Endothelial cell of hepatic sinusoid (primary cell): ENCODE measurements around the gene PLEKHH1.

ENCODE experiments used
- in situ Hi-C: cut with HindIII; loops from 2 replicates; pipeline ENCODE4 v1.10.0; 2017; ENCODE audit warnings: low sequenced_read_pairs

Gene PLEKHH1

GRCh38 chr14:67508956-67509355, 24.1 kb upstream of the PLEKHH1 start:
- in situ Hi-C loops, result no loop called here

- in situ Hi-C loops, result loop anchor here (5.0 kb wide), 1 partner anchor 78 kb away; no protein-coding TSS in a partner anchor
These were observed 23.0 kb upstream of the PLEKHH1 start for GRCh38 chr14:67510121-67510520.

DNA sequence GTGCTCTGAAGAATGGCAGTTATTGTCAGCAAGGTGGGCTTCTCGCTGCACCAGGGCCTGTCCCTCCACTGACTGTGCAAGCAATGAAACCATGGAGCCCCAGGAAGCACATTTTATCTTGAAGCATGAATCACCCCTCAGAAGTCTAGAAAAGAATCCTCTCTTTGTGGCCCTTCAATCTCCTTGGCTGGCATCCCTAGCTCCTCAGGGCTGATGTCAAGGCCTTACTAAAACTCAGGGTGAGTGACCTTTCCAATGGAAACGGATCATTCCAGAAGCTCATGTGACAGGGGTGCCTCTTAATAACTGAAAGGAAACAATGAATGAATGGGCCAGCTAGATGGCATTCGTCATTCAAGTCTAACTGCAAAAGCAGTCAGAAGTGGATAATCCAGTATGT, 22.3 kb upstream of the PLEKHH1 start:
- in situ Hi-C loops, result loop anchor here (5.0 kb wide), 1 partner anchor 79 kb away; no protein-coding TSS in a partner anchor

- in situ Hi-C loops, result loop anchor here (5.0 kb wide), 1 partner anchor 80 kb away; no protein-coding TSS in a partner anchor
These were observed 20.4 kb upstream of the PLEKHH1 start for GRCh38 chr14:67512463-67513310.

- in situ Hi-C loops, result loop anchor here (5.0 kb wide), 1 partner anchor 81 kb away; no protein-coding TSS in a partner anchor
These were observed 19.4 kb upstream of the PLEKHH1 start for GRCh38 chr14:67513631-67514108.

- in situ Hi-C loops, result loop anchor here (5.0 kb wide), 1 partner anchor 82 kb away; no protein-coding TSS in a partner anchor
These were observed 18.9 kb upstream of the PLEKHH1 start for GRCh38 chr14:67514203-67514607.

DNA sequence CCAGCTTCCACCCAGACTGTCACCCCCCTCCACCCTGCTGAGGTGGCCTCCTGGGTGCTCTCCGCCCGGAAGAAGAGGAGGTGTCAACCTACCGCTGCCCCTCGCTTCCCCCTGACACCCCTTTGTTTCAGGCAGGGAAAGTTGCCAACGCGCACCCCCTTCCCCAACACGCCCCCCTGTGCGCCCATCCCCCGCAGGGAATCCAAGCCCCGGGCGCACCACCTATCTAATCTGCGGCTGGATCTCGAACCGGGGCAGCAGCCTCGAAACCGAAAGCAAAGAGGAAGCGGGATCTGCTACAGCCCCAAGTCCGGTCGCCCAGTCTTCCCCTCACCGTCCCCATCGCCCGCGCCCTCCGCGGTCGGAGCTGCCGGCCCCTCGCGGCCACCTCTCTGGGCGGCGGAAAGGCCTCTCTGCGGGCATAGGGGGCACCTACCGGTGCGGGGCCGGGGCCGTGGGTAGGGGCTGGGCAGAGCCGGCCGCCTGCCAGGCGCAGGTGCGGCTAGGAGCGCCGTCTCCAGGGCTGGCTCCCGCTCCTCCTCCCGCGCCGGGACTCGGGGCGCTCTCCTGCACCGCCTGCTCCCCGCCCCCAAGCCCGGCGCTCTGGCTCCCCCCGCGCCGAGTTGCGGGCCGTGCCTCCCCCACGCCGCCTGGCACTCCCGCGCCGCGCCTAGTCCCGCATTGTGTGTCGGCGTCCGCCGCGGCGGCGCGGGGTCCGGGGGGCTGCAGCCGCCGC, 18.3 kb upstream of the PLEKHH1 start:
- in situ Hi-C loops, result loop anchor here (5.0 kb wide), 1 partner anchor 83 kb away; no protein-coding TSS in a partner anchor

DNA sequence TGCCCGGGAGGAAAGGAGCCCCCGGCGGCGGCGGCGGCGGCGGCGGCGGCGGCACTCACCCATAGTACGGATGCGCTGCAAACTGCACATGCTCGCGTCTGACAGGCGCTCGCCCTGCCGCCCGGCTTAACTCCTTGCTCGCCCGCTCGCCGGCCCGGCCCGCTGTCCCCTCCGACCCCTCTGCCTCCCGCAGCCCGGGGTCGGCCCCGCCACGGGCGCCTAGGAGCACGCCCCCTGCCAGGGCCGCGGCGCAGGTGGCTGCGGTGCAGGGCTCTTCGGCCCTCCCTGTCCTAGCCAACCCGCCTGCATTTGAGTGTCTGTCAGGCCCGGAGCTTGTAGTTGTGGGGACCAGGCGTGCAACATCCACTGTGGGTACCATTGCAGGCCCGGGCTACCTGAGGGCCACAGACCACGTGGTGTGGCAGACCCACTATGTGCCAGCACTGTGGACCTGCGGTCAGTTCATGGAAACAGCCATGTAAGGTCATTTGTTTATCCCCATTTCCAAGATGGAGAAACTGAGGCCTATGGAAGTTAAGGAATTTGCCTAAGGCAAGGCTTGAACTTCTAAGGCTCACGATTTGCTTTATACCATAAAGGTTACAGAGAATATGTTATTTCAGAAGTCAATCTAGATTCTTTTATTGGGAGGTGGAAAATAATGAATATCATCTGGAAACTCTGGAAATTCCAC, 17.6 kb upstream of the PLEKHH1 start:
- in situ Hi-C loops, result no loop called here

GRCh38 chr14:67516676-67517075, 16.4 kb upstream of the PLEKHH1 start:
- in situ Hi-C loops, result no loop called here

GRCh38 chr14:67517083-67517482, 16.0 kb upstream of the PLEKHH1 start:
- in situ Hi-C loops, result no loop called here

DNA sequence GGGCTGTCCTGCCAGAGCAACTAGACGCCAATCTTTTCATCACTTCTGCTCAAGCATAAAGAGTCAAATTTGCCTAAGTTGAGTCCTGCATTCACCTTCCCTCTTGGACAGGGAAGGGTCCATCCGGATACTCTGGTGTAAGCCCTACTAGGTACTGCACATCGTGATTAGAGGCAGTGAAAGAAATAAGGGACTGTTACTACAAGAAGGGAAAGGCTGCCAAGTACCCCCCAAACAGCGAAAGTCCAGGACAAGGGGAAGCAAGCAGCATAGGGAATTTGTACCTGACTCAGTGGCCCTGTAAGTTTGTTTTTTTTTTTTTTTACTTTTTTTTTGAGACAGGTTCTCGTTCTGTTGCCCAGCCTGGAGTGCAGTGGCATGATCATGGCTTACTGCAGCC, 13.7 kb upstream of the PLEKHH1 start:
- in situ Hi-C loops, result no loop called here

DNA sequence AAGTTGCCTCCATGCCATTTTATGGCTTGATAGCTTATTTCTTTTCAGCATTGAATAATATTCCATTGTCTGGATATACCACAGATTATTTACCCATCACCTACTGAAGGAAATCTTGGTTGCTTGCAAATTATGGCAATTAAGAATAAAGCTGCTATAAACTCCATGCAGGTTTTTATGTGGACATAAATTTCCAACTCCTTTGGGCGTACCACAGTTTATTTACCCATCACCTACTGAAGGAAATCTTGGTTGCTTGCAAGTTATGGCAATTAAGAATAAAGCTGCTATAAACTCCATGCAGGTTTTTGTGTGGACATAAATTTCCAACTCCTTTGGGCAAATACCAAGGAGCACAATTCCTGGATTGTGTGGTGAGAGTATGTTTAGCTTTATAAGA, 12.6 kb upstream of the PLEKHH1 start:
- in situ Hi-C loops, result no loop called here

DNA sequence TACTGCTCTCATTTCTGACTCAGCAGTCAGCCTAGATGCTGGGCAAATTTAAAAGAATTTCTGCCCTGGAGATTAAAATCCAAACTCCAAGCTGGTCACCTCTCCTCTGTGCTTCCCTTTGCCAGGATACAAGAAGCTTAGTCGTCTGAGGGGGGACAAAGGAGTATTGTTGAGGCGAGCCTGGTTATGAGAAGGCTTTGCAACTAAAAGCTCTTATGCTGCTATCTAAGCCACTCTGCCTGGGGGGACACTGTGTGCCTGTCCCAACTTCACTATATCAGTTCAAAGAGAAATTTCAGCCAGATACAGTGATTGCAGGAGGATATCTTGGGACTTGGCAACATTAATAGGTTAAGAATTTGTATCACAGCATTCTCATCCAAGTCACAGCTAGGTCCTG, 10.8 kb upstream of the PLEKHH1 start:
- in situ Hi-C loops, result no loop called here

DNA sequence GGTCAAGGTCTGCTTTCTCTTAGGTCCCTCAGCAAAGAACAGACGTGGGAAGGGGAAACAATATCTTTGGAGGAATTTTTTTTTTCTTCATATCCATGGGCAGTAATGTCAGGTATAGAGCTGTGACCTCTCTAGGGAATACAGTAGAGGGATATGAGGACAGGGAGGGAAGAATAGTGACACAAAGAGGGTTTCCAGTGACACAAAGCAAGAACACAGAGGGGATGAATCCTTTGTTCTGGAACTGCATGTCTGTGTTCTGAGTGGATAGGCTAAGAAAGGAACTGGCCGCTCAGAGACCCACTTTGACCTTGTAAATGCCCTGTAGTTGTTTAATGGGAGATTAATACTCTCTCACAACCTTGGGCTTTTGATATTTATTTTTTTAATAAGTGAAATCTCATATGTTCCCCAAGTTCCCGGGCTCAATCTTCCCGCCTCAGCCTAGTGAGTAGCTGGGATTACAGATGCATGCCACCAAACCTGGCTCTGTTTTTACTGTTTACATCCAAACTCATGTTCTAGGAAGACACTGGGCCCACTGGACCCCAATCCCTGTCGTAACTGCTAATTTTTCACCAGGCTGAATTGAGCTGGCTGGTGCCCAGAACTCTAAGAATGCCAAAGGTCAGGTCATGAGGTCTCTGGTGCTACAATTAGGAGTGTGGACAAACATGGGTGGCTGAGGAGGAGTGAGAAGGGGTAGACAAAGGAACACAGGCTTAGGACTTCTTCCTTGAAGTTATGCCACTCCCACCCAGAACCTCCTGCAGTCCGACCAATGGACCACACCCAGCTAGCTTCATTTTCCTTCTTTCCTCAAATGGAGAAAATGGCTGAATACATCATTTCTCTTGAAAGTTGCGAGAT, 9.1 kb upstream of the PLEKHH1 start:
- in situ Hi-C loops, result no loop called here

DNA sequence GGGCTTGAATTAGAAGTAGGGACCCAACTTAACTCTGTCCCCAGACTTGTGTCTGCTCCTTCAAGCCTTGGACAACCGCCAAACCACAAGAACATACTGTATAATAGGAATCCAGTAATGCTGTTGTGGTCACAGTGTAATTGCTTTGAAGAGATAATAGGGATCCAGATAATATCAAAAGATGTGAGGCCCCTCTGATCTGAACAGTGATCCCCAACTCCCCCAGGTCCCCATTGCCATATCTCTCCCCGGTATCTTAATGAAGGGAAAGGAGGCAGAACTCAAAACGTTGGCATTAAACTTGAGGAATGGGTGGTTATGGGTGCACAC, 8.5 kb upstream of the PLEKHH1 start:
- in situ Hi-C loops, result no loop called here

GRCh38 chr14:67525389-67525788, 7.7 kb upstream of the PLEKHH1 start:
- in situ Hi-C loops, result no loop called here

DNA sequence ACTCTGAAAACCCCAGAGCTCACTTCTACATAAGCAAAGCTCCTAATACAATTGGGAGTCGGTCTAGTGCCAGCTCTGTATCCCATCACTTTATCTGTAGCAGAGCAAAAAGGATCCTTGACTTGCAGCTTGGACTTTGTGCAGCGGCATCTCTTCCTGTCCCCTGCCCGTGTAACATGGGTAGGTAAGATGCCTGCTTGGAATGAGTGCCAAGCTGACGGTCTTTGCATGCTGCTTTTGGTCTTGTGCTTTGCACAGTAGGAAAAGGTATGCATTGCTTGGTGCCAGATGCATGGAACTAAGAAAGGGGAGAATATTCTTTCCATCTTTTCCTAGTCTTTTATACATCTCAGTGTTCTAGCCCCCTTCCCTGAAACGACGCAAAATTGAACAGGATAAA, 6.9 kb upstream of the PLEKHH1 start:
- in situ Hi-C loops, result no loop called here

GRCh38 chr14:67526676-67527459, 6.2 kb upstream of the PLEKHH1 start:
- in situ Hi-C loops, result no loop called here

DNA sequence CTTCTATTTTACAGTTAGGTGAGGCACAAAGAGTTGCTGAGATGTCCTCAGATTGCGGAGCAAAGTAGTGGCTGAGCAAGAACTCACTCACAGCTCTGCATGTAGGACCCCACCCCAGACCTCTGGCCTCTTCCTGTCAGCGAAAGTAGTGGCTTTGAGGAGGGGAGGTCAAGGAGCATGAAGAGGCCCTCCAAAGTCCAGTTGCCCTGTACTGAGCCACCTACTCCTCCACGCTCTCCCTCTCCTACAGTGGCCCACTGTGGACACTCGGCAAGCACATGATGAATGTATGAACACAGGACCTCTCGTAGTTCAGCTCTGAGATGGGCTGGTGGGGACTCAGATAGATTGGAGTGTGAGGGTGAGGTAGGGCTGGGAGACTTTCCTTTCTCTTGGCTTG, 5.3 kb upstream of the PLEKHH1 start:
- in situ Hi-C loops, result no loop called here
